Skeletal muscle satellite cell (primary cell): ENCODE results near the gene SH3YL1. TPM values are rescaled to one million over a fixed set of nuclear protein-coding genes. Genes with fewer than 3 reads are reported as not detected.

Experiments used
- H3K27me3 ChIP-seq: 2 replicates; pipeline ENCODE4 v1.7.0; 2013; ENCODE audit warnings: low read length; ENCODE audit not compliant: control insufficient read depth, insufficient read depth
- H3K36me3 ChIP-seq: 2 replicates; pipeline ENCODE4 v1.7.0; 2013; ENCODE audit warnings: mild to moderate bottlenecking, control low read depth, low read length; ENCODE audit not compliant: insufficient read depth
- H3K4me1 ChIP-seq: 2 replicates; pipeline ENCODE4 v1.7.0; 2013; ENCODE audit warnings: low read length; ENCODE audit not compliant: control insufficient read depth, insufficient read depth
- H3K4me2 ChIP-seq: 2 replicates; pipeline ENCODE4 v1.7.0; 2013; ENCODE audit warnings: mild to moderate bottlenecking, low read length
- H3K4me3 ChIP-seq: 2 replicates; pipeline ENCODE4 v1.7.0; 2013; ENCODE audit warnings: low read length
- H3K9ac ChIP-seq: 2 replicates; pipeline ENCODE4 v1.7.0; 2013; ENCODE audit warnings: mild to moderate bottlenecking, low read depth, low read length, moderate library complexity
- H3K9me3 ChIP-seq: replicated peaks from 2 replicates; pipeline ENCODE4 v1.7.0; 2013; ENCODE audit warnings: mild to moderate bottlenecking, control low read depth, low read length
- total RNA-seq: library from RNA; depleted of rRNA; stranded (reverse); fragments of >200 nt; gene quantifications from 2 replicates; pipeline ENCODE4 v1.2.3, GENCODE V29; 2012; rRNA removed

The SH3YL1 gene, protein sequence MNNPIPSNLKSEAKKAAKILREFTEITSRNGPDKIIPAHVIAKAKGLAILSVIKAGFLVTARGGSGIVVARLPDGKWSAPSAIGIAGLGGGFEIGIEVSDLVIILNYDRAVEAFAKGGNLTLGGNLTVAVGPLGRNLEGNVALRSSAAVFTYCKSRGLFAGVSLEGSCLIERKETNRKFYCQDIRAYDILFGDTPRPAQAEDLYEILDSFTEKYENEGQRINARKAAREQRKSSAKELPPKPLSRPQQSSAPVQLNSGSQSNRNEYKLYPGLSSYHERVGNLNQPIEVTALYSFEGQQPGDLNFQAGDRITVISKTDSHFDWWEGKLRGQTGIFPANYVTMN
- total RNA-seq = 33.2 and 41.8 TPM in 2 replicates

GRCh38 chr2:263774-264492 is at the start of gene SH3YL1:
Gene SH3YL1, minus strand, starts transcription at chr2:264032. Its CDS starts 48 bp downstream, at chr2:263984.
- Histone ChIP-seq H3K9me3 (no peaks in the 10 kb centered on the region), H3K4me3 (peak within 1 kb of the TSS; percentile 92), H3K27me3 (no peaks in the 10 kb centered on the region), H3K36me3 (peaks cover 5% of the 10 kb centered on the region), H3K4me2 (peak within 1 kb of the TSS; percentile 87), H3K4me1 (peaks cover 20% of the 10 kb centered on the region), H3K9ac (peak within 1 kb of the TSS; percentile 95)

- H3K36me3 ChIP-seq = no peaks in the 10 kb centered on the region
- H3K9me3 ChIP-seq = no peaks in the 10 kb centered on the region
- H3K27me3 ChIP-seq = no peaks in the 10 kb centered on the region
- H3K4me3 ChIP-seq = no peak overlapping the region
- H3K4me2 ChIP-seq = no peak overlapping the region
- H3K4me1 ChIP-seq = no peaks in the 10 kb centered on the region
- H3K9ac ChIP-seq = no peak overlapping the region
Observed at GRCh38 chr2:310994-311393, 47.2 kb upstream of the SH3YL1 start.

DNA sequence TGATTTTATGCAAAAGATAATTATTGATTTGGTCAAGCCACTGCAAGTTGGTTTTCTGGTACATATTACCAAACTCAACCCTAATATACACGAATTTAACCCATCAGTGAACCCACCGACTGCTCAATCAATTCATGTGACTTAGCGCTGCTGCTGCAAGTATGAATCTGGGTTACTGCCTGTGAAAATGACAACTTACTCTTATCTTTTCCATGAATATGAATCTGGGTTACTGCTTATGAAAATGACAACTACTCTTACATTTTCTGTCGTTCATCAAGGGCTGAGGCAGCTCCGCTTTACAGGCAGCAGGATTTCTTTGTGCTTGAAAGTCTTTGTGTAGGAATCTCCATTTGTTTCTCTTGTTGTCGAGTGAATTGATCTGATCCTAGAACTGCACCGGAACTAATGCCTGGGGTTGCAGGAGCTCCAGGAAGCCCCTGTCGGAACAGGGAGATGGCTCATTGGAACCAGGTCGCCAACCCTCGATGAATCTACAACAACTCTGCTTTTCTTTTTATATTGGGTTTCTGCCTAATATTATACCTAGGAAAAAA is 46.2 kb upstream of the SH3YL1 start:
- Histone ChIP-seq H3K9ac (no peak overlapping the region), H3K27me3 (no peaks in the 10 kb centered on the region), H3K4me2 (no peak overlapping the region), H3K36me3 (no peaks in the 10 kb centered on the region), H3K4me3 (no peak overlapping the region), H3K9me3 (no peaks in the 10 kb centered on the region), H3K4me1 (no peaks in the 10 kb centered on the region)

DNA sequence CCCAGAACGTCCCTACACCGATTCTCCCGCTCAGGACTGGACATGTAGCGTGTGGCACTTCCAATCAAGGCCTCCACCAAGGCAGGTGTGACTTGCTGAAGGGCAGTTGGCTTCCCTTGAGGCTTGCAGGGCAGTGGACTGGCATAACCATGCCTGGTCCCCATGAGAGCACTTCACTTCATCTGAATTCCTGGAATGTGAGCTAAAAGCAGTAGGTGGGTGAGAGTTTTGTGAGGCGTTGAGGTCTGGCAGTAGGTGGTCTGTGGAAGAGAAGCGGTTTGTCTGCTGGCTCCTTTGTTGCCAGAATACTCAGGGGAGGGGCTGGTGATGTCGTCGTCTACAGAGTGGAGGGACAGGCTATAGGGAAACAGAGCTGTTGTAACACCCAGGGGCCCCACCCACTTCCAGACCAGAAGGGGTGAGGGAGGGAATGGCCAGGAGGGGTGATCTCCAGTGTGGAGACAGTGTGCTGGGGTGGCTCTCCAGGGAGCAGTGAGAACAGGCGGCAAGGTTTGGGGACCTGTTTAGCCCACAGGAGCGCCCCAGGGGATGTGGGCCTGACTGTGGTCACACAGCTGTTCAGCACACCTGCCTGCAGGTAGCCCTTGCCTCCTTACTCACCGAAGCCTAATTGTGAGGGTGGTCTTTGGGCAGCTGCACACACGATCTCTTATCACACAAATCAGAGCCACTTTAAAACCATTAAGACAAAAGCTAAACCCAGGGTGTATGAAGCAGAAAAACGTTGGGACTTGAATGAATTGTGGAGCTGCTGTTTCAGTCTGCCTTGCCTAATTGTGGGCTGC is 45.5 kb upstream of the SH3YL1 start:
- Histone ChIP-seq H3K4me1 (no peaks in the 10 kb centered on the region), H3K9ac (no peak overlapping the region), H3K27me3 (no peaks in the 10 kb centered on the region), H3K36me3 (no peaks in the 10 kb centered on the region), H3K4me2 (no peak overlapping the region), H3K4me3 (no peak overlapping the region), H3K9me3 (no peaks in the 10 kb centered on the region)

DNA sequence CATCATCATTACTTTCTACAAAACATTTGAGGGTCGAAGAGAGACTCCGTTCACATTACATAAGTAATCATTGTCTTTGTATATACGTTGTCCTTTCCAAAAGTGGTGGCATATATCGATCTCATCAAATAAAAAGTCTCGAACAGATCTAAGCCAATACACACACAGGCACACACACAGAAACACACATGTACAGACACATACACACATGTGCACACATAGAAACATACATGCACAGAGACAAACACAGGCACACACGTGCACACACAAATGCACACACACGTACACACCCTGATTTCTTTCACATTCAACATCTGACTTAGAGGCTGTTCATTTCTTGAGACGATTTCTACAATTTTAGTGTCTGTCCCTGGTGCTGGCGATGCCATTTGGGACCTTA is 41.5 kb upstream of the SH3YL1 start:
- Histone ChIP-seq H3K9ac (no peak overlapping the region), H3K4me2 (no peak overlapping the region), H3K27me3 (no peaks in the 10 kb centered on the region)

DNA sequence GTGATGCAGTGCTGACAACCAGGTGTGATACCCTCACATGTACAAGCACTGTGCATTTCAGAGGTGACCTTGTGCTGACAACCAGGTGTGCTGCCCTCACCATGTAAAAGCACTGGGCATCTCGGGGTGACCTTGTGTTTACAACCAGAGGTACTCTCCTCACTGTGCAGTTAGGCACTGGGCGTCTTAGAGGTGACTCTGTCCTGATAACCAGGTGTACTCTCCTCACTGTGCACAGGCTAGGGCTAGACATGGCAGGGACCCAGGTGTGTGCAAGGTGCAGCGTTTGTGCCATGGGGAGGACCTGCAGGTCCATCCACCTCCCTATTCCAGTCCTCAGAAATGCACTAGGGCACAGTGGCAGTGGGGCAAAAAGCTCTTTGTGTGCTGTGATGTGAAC is 32.5 kb upstream of the SH3YL1 start:
- Histone ChIP-seq H3K9me3 (no peaks in the 10 kb centered on the region), H3K9ac (no peak overlapping the region), H3K4me1 (no peaks in the 10 kb centered on the region), H3K4me3 (no peak overlapping the region), H3K4me2 (no peak overlapping the region), H3K36me3 (no peaks in the 10 kb centered on the region), H3K27me3 (peaks cover 10% of the 10 kb centered on the region)

More for the DNA sequence above, 41.5 kb upstream of the SH3YL1 start:
- Histone ChIP-seq H3K36me3 (no peaks in the 10 kb centered on the region), H3K4me1 (no peaks in the 10 kb centered on the region), H3K9me3 (no peaks in the 10 kb centered on the region), H3K4me3 (no peak overlapping the region)

DNA sequence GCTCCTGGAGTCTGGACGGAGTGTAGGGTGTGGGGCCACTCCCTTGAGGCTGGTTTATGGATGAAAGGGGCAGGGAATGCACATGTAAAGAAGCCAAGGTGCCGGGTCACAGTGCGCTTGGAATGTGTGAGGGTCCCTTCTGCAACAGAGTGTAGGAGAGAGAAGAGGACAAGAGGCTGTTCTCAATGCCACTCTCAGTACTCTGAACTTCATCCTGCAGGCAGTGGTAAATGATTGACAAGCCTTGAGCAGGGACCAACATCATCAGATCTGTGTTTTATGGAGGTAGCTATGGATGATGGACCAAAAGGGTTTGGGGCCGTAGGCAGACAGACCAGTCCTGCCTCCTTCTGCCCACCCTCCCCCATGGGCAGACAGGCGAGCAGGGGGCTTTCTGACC is 31.3 kb upstream of the SH3YL1 start:
- no peak overlapping the region for H3K4me3 ChIP-seq
- no peak overlapping the region for H3K4me2 ChIP-seq
- H3K4me1 ChIP-seq = peaks cover under 1% of the 10 kb centered on the region
- H3K9me3 ChIP-seq = no peaks in the 10 kb centered on the region
- H3K36me3 ChIP-seq = no peaks in the 10 kb centered on the region
- H3K27me3 ChIP-seq = peaks cover 21% of the 10 kb centered on the region
- no peak overlapping the region for H3K9ac ChIP-seq

DNA sequence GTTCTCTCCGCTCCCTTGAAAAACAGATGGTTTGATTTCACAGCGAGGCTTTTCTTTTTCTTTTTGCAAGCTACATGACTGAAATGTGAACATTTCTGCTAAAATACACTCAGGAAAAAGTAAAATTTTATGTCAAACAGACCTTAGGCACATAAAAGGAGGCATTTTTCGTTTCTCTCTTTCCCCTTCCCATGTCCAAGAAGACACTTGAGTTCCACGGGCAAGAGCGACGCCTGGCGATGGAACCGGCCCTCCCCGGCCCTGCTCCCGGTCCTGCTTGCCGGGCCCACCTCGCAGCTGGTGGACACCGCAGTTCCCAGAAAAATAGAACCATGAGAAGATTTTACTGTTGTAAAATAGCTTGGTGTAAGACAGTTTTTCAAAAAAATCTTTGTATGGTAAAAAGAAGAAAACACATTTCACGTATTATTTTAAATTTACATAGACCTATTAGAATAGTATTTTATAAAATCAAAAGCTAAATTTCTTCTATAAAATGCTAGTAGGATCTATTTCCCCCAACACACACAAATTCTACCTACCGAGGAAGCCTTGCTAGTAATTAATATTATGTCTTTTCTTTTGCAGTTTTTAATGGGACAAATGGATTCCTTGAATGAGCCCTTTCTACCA is 26.4 kb upstream of the SH3YL1 start:
- Histone ChIP-seq H3K27me3 (peaks cover 40% of the 10 kb centered on the region), H3K4me2 (peak overlapping the region; percentile 90), H3K9me3 (no peaks in the 10 kb centered on the region), H3K4me3 (peak overlapping the region; percentile 69), H3K36me3 (no peaks in the 10 kb centered on the region), H3K4me1 (peaks cover 15% of the 10 kb centered on the region), H3K9ac (no peak overlapping the region)

GRCh38 chr2:289362-290089 is 25.7 kb upstream of the SH3YL1 start:
- H3K36me3 ChIP-seq = no peaks in the 10 kb centered on the region
- H3K4me3 ChIP-seq = peak overlapping the region; percentile 69
- H3K4me2 ChIP-seq = peak overlapping the region; percentile 90
- H3K9me3 ChIP-seq = no peaks in the 10 kb centered on the region
- H3K27me3 ChIP-seq = peaks cover 40% of the 10 kb centered on the region
- H3K4me1 ChIP-seq = peaks cover 15% of the 10 kb centered on the region
- H3K9ac ChIP-seq = no peak overlapping the region

GRCh38 chr2:288758-289361 is 25.0 kb upstream of the SH3YL1 start:
- Histone ChIP-seq H3K9ac (no peak overlapping the region), H3K4me3 (peak overlapping the region; percentile 69), H3K4me2 (peak overlapping the region; percentile 90), H3K9me3 (no peaks in the 10 kb centered on the region), H3K27me3 (peaks cover 40% of the 10 kb centered on the region), H3K36me3 (no peaks in the 10 kb centered on the region), H3K4me1 (peaks cover 15% of the 10 kb centered on the region)
